Endothelial cell of umbilical vein (primary cell): ENCODE measurements around the gene ZNF831. TPM values are rescaled to one million over a fixed set of nuclear protein-coding genes. Genes with fewer than 3 reads are reported as not detected.

Source experiments
- BruUV-seq: library from RNA; stranded (reverse); fragments of 400-500 nt; replicated peaks from 2 replicates; lab custom pipeline; 2021; lab: Mats Ljungman, UMichigan
- CTCF ChIA-PET: fragments of 300-600, 350-600 bp; sonication (Branson Sonifier 250); formaldehyde crosslinking; loops from one replicate; lab custom pipeline; 2021; ENCODE audit warnings: antibody characterized with exemption, inconsistent platforms; lab: Charles Lee
- POLR2A ChIA-PET: fragments of 300-600, 350-600 bp; sonication (Branson Sonifier 250); formaldehyde crosslinking; loops from one replicate; lab custom pipeline; 2021; ENCODE audit warnings: antibody characterized with exemption, inconsistent platforms; lab: Charles Lee
- DNase-seq: peaks from one replicate; pipeline ENCODE4 v3.0.0-alpha.2; 2011; ENCODE audit warnings: low read depth, low spot score
- FAIRE-seq: peaks from 2 replicates; lab custom pipeline; 2011; peaks lifted over from hg19 to GRCh38; lab: Jason Lieb, UNC
- H2AFZ ChIP-seq: 2 replicates; pipeline ENCODE4 v1.6.0; 2012; ENCODE audit warnings: low read depth, low read length, control low read depth, inconsistent platforms
- H3K27ac ChIP-seq: 2 replicates; pipeline ENCODE4 v1.5.1; 2011; ENCODE audit warnings: low read depth, mild to moderate bottlenecking, control low read depth, low read length, moderate library complexity; ENCODE audit not compliant: insufficient read depth
- H3K27me3 ChIP-seq, 2 experiments: 2 replicates each; pipeline versions ENCODE4 v1.6.0 to v1.6.1; 2011; ENCODE audit warnings: low read length in 2 of 2, mixed read lengths in 1 of 2; ENCODE audit not compliant: control insufficient read depth in 2 of 2, insufficient read depth in 2 of 2
- H3K36me3 ChIP-seq, 2 experiments: 2 replicates in 1 of 2; 3 replicates in 1 of 2; pipeline ENCODE4 v1.5.1; 2011; ENCODE audit warnings: low read length in 2 of 2, mild to moderate bottlenecking in 1 of 2, moderate library complexity in 1 of 2; ENCODE audit not compliant: control insufficient read depth in 2 of 2, insufficient read depth in 2 of 2; ENCODE audit errors: extremely low read depth in 1 of 2
- H3K4me1 ChIP-seq: 3 replicates; pipeline ENCODE4 v1.5.1; 2011; ENCODE audit warnings: mild to moderate bottlenecking, low read length; ENCODE audit not compliant: control insufficient read depth, insufficient read depth; ENCODE audit errors: extremely low read depth
- H3K4me2 ChIP-seq: 2 replicates; pipeline ENCODE4 v1.6.1; 2011; ENCODE audit warnings: low read length, control low read depth, mixed read lengths; ENCODE audit not compliant: insufficient read depth
- H3K4me3 ChIP-seq, 3 experiments: fragments of 200-600 bp in 1 of 3; sonication (generic), shearing (Covaris generic) in 1 of 3; replicated peaks in 1 of 3; 2 replicates each; pipeline ENCODE4 v1.5.1; 2011 to 2016; ENCODE audit warnings: control low read depth in 3 of 3, low read length in 3 of 3, mild to moderate bottlenecking in 2 of 3, inconsistent platforms in 1 of 3, low read depth in 1 of 3, moderate library complexity in 1 of 3; ENCODE audit not compliant: insufficient read depth in 1 of 3
- H3K79me2 ChIP-seq: 2 replicates; pipeline ENCODE4 v1.6.0; 2012; ENCODE audit warnings: low read length, inconsistent platforms; ENCODE audit not compliant: control insufficient read depth, insufficient read depth
- H3K9ac ChIP-seq: replicated peaks from 2 replicates; pipeline ENCODE3; 2011; ENCODE audit warnings: low read length, control low read depth; ENCODE audit not compliant: insufficient read depth; ENCODE audit errors: extremely low read depth
- H3K9me1 ChIP-seq: replicated peaks from 3 replicates; pipeline ENCODE4 v1.6.0; 2011; ENCODE audit warnings: mild to moderate bottlenecking, low read length; ENCODE audit not compliant: control insufficient read depth, insufficient read depth; ENCODE audit errors: extremely low read depth
- H3K9me3 ChIP-seq: replicated peaks from 2 replicates; pipeline ENCODE4 v1.5.1; 2012; ENCODE audit warnings: low read length, inconsistent platforms; ENCODE audit not compliant: control insufficient read depth, insufficient read depth
- H4K20me1 ChIP-seq: replicated peaks from 2 replicates; pipeline ENCODE3; 2011; ENCODE audit warnings: mild to moderate bottlenecking, low read length; ENCODE audit not compliant: control insufficient read depth, insufficient read depth; ENCODE audit errors: extremely low read depth
- EZH2 ChIP-seq: IDR thresholded peaks from 2 replicates; pipeline ENCODE4 v1.6.1; 2012; ENCODE audit warnings: borderline replicate concordance, low read depth, mild to moderate bottlenecking, moderate library complexity, low read length, inconsistent platforms; ENCODE audit not compliant: severe bottlenecking
- FOS ChIP-seq: IDR thresholded peaks from 2 replicates; pipeline ENCODE4 v1.6.1; 2011; ENCODE audit warnings: mild to moderate bottlenecking, low read length, moderate library complexity, borderline replicate concordance; ENCODE audit not compliant: insufficient read depth
- GATA2 ChIP-seq: IDR thresholded peaks from 2 replicates; pipeline ENCODE4 v1.7.0; 2011; ENCODE audit warnings: low read depth, mild to moderate bottlenecking, moderate library complexity, mixed read lengths, low read length; ENCODE audit not compliant: insufficient read length, insufficient read depth
- JUN ChIP-seq: IDR thresholded peaks from 2 replicates; pipeline ENCODE4 v1.6.1; 2011; ENCODE audit warnings: borderline replicate concordance, low read depth; ENCODE audit not compliant: insufficient read length, insufficient read depth
- MYC ChIP-seq: IDR thresholded peaks from one replicate; pipeline ENCODE4 v1.6.1; 2011; ENCODE audit warnings: mild to moderate bottlenecking, low read depth, low read length
- POLR2A ChIP-seq: IDR thresholded peaks from 2 replicates; pipeline ENCODE4 v1.6.1; 2012; ENCODE audit warnings: low read depth, mild to moderate bottlenecking, control low read depth, low read length
- POLR2AphosphoS5 ChIP-seq: IDR thresholded peaks from 2 replicates; pipeline ENCODE4 v1.6.1; 2012; ENCODE audit warnings: low read depth, mild to moderate bottlenecking, control low read depth, low read length, moderate library complexity; ENCODE audit not compliant: insufficient read depth
- dilution Hi-C: fragments of 300-500 bp; cut with MboI; formaldehyde crosslinking; loops from one replicate; pipeline ENCODE4 v1.15.0; 2019; ENCODE audit warnings: low sequenced_read_pairs; ENCODE audit not compliant: extremely low pct_ligation_motif_present
- intact Hi-C: fragments of 100-400 bp; cut with micrococcal nuclease; formaldehyde crosslinking; loops from one replicate; pipeline ENCODE4 v1.10.0; 2022
- polyA plus RNA-seq, 4 experiments: library from polyadenylated mRNA; depleted of rRNA in 3 of 4; stranded (reverse) in 3 of 4; unstranded in 1 of 4; fragments of >200 nt; gene quantifications; 2 replicates each; pipeline versions ENCODE4 v1.2.1 to v1.2.3, GENCODE V29; 2011 to 2012; ENCODE audit warnings: missing spikeins in 1 of 4
- total RNA-seq: library from RNA; stranded (reverse); gene quantifications from 2 replicates; pipeline ENCODE4 v1.2.3, GENCODE V29; 2021
- TF ChIP-seq, protein P1 (sequence below): IDR thresholded peaks from 2 replicates; pipeline ENCODE4 v1.6.1; 2011; ENCODE audit not compliant: insufficient read depth, insufficient read length
- TF ChIP-seq, protein P2 (sequence below), 2 donors: IDR thresholded peaks; 1 replicate in 1 of 2; 2 replicates in 1 of 2; pipeline ENCODE4 v1.5.1; 2011; ENCODE audit warnings: low read length in 2 of 2, mild to moderate bottlenecking in 2 of 2, moderate library complexity in 2 of 2, control low read depth in 1 of 2, inconsistent platforms in 1 of 2, low read depth in 1 of 2; ENCODE audit not compliant: insufficient read depth in 1 of 2; ENCODE audit errors: extremely low read depth in 1 of 2

The ZNF831 gene
- total and polyA plus RNA-seq, 2 donors (not counting 3 experiments of a cell fraction or from before 2014, with no cell fraction given) = not detected

DNA sequence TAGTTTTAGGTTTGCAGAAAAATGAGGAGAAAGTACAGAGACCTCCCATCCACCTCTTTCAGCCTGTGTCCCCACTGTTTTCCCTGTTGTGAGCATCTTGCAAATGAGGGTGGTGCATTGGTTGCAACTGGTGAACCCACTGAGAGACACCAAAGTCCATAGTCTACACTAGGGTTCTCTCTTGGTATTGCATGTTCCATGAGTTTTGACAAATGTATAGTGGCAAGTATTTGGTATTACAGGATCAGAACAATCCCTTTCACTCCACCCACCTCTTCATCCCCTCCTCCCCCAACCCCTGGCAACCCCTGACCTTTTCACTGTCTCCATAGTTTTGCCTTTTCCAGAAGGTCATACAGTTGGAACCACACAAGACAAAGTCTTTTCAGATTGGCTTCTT, 20.1 kb downstream of the ZNF831 start:
- CTCF ChIA-PET = no interaction called here
- dilution Hi-C loops = no loop called here
- FAIRE-seq = no peak

More for the DNA sequence above, 20.1 kb downstream of the ZNF831 start:
- H3K27ac ChIP-seq = no peak overlapping the region
- TF ChIP-seq JUN = no peak
- TF ChIP-seq POLR2A = no peak
- no peak for TF ChIP-seq MYC
- TF ChIP-seq GATA2 = no peak
- no peak for TF ChIP-seq EZH2
- TF ChIP-seq FOS = no peak
- TF ChIP-seq, protein P1, sequence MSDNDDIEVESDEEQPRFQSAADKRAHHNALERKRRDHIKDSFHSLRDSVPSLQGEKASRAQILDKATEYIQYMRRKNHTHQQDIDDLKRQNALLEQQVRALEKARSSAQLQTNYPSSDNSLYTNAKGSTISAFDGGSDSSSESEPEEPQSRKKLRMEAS = no peak
- TF ChIP-seq POLR2AphosphoS5 = no peak
- TF ChIP-seq, protein P2, sequence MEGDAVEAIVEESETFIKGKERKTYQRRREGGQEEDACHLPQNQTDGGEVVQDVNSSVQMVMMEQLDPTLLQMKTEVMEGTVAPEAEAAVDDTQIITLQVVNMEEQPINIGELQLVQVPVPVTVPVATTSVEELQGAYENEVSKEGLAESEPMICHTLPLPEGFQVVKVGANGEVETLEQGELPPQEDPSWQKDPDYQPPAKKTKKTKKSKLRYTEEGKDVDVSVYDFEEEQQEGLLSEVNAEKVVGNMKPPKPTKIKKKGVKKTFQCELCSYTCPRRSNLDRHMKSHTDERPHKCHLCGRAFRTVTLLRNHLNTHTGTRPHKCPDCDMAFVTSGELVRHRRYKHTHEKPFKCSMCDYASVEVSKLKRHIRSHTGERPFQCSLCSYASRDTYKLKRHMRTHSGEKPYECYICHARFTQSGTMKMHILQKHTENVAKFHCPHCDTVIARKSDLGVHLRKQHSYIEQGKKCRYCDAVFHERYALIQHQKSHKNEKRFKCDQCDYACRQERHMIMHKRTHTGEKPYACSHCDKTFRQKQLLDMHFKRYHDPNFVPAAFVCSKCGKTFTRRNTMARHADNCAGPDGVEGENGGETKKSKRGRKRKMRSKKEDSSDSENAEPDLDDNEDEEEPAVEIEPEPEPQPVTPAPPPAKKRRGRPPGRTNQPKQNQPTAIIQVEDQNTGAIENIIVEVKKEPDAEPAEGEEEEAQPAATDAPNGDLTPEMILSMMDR (IDR thresholded peaks at IDR 0.05; ENCODE audit: extremely low read depth in 1 of 2, insufficient read depth in 1 of 2, low read depth in 1 of 2, low read length in 2 of 2) = no peak
- no peaks in the 10 kb centered on the region for H3K27me3 ChIP-seq
- H3K36me3 ChIP-seq = no peaks in the 10 kb centered on the region
- no peak overlapping the region for H3K9ac ChIP-seq
- no peaks in the 10 kb centered on the region for H3K79me2 ChIP-seq
- H3K4me1 ChIP-seq = no peaks in the 10 kb centered on the region
- no peaks in the 10 kb centered on the region for H3K9me3 ChIP-seq
- H3K4me3 ChIP-seq = no peak overlapping the region
- H4K20me1 ChIP-seq = no peaks in the 10 kb centered on the region
- H3K4me2 ChIP-seq = no peak overlapping the region
- POLR2A ChIA-PET = no interaction called here
- intact Hi-C loops = no loop called here
- no TSS peak for BruUV-seq
- no peak for DNase-seq
- H2AFZ ChIP-seq = no peak overlapping the region
- no peaks in the 10 kb centered on the region for H3K9me1 ChIP-seq
